ENCODE data around the gene CACNA1C. TPM values are rescaled to one million over a fixed set of nuclear protein-coding genes. Genes with fewer than 3 reads are reported as not detected.
A peak's percentile ranks its signal among the peaks of the same experiment; 100 is the strongest.

Gene CACNA1C
- total RNA-seq, 1 donor from 2014 or later = 102 TPM

DNA sequence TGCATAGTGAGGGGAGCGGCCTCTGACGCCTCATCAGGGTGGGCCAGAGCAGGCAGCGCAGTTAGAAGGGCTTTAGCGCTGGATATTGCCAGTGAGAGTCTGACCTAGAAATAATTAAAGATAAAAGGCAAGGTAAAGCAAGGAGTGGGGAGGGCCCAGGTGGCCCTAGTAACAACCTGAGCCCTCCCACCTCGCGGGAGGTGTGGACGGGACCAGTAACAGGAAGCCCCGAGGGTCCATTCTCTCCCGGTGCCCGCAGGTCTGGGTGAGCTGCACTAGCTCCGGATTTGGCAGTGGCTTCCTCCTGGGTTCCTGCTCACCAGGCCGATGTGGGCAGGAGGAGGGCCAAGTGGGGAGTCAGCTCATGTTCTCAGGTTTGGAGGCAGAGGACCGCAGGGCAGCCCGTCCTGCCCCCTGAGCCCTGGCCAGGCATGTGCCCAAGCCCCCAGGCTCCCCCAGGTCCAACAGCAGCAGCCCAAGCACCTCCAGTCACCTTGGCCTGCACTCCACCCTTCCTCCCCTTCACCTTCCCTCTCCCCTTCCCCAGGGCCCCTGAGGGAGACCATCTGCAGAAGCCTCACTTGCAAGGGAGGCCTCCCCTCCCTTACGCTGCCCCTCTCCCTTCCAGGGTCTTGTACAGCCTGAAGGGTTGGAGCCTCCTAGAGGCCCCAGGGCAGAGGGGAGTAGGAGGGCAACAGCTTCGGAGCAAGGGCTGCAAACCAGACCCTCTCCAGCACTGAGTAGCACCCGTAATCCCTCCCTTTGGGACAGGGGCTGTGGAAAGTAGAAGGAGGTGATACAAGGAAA, 597.7 kb downstream of the CACNA1C start:
- TF ChIP-seq, protein P1, sequence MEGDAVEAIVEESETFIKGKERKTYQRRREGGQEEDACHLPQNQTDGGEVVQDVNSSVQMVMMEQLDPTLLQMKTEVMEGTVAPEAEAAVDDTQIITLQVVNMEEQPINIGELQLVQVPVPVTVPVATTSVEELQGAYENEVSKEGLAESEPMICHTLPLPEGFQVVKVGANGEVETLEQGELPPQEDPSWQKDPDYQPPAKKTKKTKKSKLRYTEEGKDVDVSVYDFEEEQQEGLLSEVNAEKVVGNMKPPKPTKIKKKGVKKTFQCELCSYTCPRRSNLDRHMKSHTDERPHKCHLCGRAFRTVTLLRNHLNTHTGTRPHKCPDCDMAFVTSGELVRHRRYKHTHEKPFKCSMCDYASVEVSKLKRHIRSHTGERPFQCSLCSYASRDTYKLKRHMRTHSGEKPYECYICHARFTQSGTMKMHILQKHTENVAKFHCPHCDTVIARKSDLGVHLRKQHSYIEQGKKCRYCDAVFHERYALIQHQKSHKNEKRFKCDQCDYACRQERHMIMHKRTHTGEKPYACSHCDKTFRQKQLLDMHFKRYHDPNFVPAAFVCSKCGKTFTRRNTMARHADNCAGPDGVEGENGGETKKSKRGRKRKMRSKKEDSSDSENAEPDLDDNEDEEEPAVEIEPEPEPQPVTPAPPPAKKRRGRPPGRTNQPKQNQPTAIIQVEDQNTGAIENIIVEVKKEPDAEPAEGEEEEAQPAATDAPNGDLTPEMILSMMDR (IDR thresholded peaks at IDR 0.05) = no peak
- H3K4me1 ChIP-seq = no peaks in the 10 kb centered on the region
- DNase-seq (ENCODE audit: low spot score in 2 of 2) = peak in 1 of 2 donors; percentile 56
- peaks cover 34 to 42% of the 10 kb centered on the region in 2 donors for H3K36me3 ChIP-seq
- H3K27ac ChIP-seq = no peak overlapping the region
- no peaks in the 10 kb centered on the region for H3K27me3 ChIP-seq
- H3K4me3 ChIP-seq = no peak overlapping the region
- intact Hi-C loops (cut with DNase I) = no loop called here
- no peaks in the 10 kb centered on the region for H3K9me3 ChIP-seq

DNA sequence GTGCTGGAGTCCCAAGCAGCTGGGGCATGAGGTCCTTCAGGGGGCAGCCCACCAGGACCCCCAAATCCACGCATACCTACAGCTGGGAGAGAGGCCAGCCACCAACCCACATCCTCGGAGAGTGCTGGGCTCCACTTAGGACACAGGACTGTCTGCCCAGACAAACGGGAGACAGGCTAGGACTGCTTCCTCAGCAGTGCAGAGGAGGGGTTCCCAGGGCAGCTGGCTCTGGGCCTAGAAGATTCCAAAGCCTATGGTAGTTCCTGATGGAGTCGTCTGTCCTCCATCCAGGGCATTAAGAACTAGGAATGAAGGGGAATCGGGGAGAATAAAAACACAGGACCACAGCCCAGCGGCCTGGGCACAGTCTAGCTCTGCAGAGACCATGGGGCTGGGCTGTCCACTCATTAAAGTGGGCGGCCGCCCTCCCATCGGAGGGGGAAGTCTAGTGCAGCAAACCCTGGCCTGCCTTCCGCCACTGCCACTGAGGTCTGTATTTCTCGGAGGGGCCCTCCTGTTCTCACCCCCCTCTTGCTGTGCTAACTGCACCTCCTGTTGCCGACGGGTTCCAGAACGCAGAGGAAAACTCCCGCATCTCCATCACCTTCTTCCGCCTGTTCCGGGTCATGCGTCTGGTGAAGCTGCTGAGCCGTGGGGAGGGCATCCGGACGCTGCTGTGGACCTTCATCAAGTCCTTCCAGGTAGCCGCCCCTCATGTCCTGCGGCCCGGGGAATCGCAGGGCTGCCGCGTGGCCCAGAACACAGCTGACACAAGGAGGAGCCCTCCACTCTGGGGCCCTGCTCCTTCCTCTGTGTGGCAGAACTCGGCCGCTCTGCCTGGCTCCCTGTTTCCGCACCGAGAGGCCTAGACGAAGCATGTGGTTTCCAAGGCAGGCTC, 598.5 kb downstream of the CACNA1C start:
- Histone ChIP-seq H3K27me3 (no peaks in the 10 kb centered on the region), H3K4me3 (no peak overlapping the region), H3K9me3 (no peaks in the 10 kb centered on the region), H3K36me3 (peaks cover 42 to 51% of the 10 kb centered on the region in 2 donors), H3K27ac (no peak overlapping the region), H3K4me1 (no peaks in the 10 kb centered on the region)
- DNase-seq (ENCODE audit: low spot score in 2 of 2) = peak in 1 of 2 donors; percentile 52
- TF ChIP-seq, protein P1 (IDR thresholded peaks at IDR 0.05) = no peak
- intact Hi-C loops (cut with DNase I) = no loop called here

DNA sequence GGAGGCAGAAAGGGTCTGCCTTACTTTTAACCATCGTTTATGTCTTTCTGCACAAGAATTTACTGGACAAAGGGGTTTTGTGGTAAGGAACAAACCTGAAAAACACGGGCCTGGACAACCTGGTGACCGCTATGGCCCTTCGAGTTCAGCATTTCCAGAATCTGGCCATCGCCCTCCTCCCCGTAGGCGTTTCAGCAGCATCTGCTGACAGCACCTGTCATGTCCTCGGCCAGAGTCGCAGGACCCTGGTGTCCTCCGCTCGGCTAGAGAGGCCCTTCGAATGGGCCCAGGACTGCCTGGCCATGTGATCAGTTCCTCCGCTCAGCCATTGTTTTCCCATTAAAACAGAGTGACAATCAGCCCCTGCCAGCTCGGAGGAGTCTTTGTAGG, 599.2 kb downstream of the CACNA1C start:
- Histone ChIP-seq H3K9me3 (no peaks in the 10 kb centered on the region), H3K27me3 (no peaks in the 10 kb centered on the region), H3K36me3 (peaks cover 49 to 58% of the 10 kb centered on the region in 2 donors), H3K4me1 (no peaks in the 10 kb centered on the region), H3K27ac (no peak overlapping the region), H3K4me3 (no peak overlapping the region)
- TF ChIP-seq, protein P1 (IDR thresholded peaks at IDR 0.05) = no peak
- intact Hi-C loops (cut with DNase I) = no loop called here
- DNase-seq (ENCODE audit: low spot score in 2 of 2) = peak in 1 of 2 donors; percentile 21

DNA sequence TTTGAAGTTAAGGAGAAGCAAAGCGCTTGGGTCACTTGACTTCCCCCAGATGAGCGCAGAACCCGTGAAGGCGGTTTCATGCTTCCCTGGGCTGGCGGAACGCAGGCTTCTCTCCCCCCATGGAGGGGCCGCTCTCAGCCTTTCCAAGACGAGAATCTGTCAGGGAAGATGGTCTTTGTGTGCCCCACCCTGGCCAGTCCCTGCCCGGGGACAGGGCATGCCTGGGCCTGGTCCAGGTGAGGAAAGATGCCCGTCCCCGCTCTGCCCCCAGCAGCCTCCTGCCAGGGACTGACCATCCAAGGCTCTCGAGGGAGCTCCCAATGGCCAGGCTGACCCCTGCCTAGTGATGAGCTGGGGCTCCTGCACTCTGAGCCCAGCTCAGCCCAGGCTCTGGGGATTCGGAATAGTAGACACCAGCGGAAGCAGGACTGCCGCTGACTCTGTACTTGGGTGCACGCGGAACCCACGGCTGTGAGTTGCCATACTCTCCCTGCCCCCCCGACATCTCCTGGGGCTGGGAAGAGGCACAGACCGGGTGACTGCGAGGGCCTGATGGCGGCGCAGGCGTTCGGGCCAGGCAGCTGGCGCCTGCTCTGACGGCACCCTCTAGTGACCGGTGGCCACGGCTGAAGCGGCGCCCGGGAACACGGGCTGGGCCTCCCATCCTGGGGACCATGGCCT, 599.8 kb downstream of the CACNA1C start:
- DNase-seq (ENCODE audit: low spot score in 2 of 2) = peak in 1 of 2 donors; percentile 49
- Histone ChIP-seq H3K27me3 (no peaks in the 10 kb centered on the region), H3K4me3 (no peak overlapping the region), H3K27ac (no peak overlapping the region), H3K36me3 (peaks cover 55 to 62% of the 10 kb centered on the region in 2 donors), H3K4me1 (no peaks in the 10 kb centered on the region), H3K9me3 (no peaks in the 10 kb centered on the region)
- intact Hi-C loops (cut with DNase I) = no loop called here
- TF ChIP-seq, protein P1 (IDR thresholded peaks at IDR 0.05) = no peak

DNA sequence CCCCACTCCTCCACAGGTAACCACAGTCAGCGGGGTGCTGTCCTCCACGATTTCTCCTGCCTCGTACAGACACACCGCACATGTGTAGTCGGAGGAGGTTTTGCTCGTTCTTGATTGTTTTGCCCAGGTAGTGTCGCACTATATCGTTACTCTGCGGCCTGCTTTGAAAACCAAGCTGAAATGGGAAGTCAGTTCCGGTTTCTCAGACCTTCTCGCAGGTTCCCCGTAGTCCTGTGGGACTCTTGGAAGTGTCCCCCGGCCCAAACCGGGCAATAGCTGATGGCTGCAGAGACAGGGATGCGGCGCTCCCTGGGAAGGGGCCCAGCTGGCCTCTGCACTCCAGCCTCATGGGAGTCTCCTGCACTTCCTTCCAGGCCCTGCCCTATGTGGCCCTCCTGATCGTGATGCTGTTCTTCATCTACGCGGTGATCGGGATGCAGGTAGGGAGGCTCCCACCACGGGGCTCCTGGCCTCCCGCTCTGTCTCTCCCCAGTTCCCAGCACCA, 600.7 kb downstream of the CACNA1C start:
- DNase-seq (ENCODE audit: low spot score in 2 of 2) = peak in 1 of 2 donors; percentile 39
- Histone ChIP-seq H3K36me3 (peaks cover 63 to 71% of the 10 kb centered on the region in 2 donors), H3K27ac (no peak overlapping the region), H3K4me1 (no peaks in the 10 kb centered on the region), H3K4me3 (no peak overlapping the region), H3K27me3 (no peaks in the 10 kb centered on the region), H3K9me3 (no peaks in the 10 kb centered on the region)
- intact Hi-C loops (cut with DNase I) = no loop called here
- TF ChIP-seq, protein P1 (IDR thresholded peaks at IDR 0.05) = no peak
